DND-41 (cell line): ENCODE data around the gene DSCAM.

ENCODE experiments used
- CTCF ChIP-seq: IDR thresholded peaks from 2 replicates; pipeline ENCODE4 v1.5.1; 2012; ENCODE audit warnings: borderline replicate concordance, low read length, moderate library complexity, mild to moderate bottlenecking; ENCODE audit not compliant: poor library complexity, severe bottlenecking; ENCODE audit errors: extremely low read depth
- EZH2 ChIP-seq: IDR thresholded peaks from 3 replicates; pipeline ENCODE4 v1.6.1; 2012; ENCODE audit warnings: borderline replicate concordance, low read depth, mild to moderate bottlenecking, moderate library complexity, low read length, inconsistent platforms; ENCODE audit not compliant: severe bottlenecking

- TF ChIP-seq CTCF (no peak), EZH2 (no peak)
Measured at GRCh38 chr21:39966786-39967185, 880.2 kb downstream of the DSCAM start.
